Activated T-helper 1 cell treated with Interleukin-2 at 50 U/mL for 16 hours (primary cell): ENCODE measurements around the gene PDE6A.

Experiments used
- DNase-seq: peaks from one replicate; pipeline ENCODE4 v3.0.0-alpha.2; 2020; ENCODE audit warnings: low read depth

The PDE6A gene

GRCh38 chr5:149930749-149931574 is 13.6 kb downstream of the PDE6A start:
- no peak for DNase-seq

- no peak for DNase-seq
Measured at GRCh38 chr5:149930043-149930748, 14.4 kb downstream of the PDE6A start.

GRCh38 chr5:149924486-149924885 is 20.1 kb downstream of the PDE6A start:
- DNase-seq, result no peak

DNA sequence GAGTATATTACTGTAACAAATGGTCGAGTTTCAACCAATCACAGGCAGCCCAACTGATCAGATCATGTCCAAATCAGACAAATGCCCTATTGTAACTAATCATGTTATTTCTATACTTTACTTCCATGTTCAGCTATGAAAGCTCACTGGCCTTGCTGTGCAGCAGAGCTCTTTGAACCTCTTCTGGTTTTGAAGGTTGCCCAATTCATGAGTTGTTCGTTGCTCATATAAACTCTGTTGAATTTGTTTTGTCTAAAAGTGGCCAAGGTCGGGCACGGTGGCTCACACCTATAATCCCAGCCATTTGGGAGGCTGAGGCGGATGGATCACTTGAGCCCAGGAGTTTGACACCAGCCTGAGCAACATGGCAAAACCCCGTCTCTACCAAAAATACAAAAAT is 21.6 kb downstream of the PDE6A start:
- no peak for DNase-seq

DNA sequence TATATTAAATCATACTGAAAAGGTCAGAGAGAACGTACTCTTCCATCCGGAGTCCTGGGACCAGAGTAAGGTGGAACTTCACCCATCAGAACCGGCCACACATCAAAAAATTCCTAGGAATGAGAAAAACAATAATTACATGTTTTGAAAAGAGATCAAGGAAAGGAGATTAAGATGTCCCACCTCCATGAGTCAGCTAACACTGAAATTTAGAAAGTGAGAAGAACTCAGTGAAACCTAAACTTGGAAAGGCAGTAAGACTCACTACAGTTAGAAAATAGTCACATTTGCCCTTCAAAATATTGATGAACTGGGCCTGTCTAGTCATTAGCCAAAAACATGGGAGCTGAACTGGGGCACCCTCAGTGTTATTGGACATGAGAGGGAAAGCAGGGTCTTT is 23.0 kb downstream of the PDE6A start:
- no peak for DNase-seq

- no peak for DNase-seq
Measured at GRCh38 chr5:149917073-149917676, 27.4 kb downstream of the PDE6A start.

DNA sequence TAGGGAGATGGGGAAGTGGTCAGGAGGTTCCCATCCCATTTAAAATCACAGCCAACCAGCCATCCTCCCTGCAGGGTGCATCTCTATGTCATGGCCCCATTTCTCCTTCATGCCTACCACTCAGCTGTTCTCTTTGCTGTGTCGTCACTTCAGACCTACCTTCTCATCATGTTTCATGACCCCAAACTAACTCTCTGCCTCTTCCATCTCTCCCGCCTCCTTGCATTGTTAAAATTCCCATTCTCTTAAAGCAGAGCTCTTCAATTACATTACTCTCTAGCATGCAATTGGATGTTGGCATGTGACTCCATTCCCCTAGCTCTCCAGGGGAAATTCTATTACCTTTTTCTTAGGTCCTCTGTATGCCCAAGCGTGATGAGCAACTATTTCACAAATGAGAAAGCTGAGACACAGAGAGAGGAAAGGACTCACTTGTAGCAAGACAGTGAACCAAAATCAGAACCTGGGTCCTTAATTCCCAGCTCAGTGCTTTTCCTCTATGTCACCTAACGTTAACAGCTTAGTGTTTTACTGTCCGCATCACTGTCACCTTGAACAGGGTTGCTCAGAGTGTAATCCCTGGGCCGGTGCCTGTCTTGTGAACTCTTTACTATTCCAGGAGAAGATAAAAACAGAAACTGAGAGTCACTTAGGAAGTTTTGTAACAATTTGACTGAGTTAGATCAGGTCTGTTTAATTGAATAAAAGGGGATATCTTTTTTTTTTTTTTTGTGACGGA is 28.1 kb downstream of the PDE6A start:
- no peak for DNase-seq

DNA sequence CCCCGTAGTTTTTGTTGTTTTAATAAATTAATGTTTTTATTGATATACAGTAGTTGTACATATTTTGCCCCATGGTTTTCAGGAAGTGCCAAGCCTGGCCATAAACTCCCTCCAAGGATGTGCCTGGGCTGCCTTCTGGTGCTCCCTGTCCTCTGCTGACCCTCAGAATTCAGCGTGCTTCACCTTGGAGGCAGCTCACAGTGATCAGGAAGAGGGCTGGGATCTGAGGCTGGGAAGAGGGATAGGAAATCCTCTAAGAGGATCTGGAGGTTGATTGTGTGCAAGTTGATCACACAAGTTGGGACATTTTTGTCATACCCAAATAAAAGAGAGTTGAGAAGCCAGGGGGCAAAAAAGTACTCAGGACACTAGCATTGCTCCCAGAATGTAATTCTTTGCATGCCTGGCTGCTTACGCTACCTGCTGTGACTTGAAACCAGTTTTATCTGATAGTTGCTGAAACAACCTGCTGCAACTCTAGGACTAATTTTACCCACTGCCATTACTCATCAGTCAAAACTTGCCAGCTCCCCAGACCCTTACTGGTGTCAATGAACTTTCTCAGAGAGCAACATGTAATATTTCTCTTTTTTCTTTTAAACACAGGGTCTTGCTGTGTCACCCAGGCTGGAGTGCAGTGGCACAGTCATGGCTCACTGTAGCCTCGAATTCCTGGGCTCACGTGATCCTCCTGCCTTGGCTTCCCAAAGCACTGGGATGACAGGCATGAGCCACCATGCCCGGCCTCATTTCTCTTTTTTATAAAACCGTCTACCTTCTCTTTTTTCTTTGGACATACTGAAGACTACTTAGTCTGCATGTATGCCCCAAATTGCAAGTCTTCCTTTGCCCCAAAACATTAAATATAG is 29.0 kb downstream of the PDE6A start:
- no peak for DNase-seq

GRCh38 chr5:149913436-149914419 is 30.9 kb downstream of the PDE6A start:
- no peak for DNase-seq

- no peak for DNase-seq
Measured at GRCh38 chr5:149912226-149912871, 32.2 kb downstream of the PDE6A start.

DNA sequence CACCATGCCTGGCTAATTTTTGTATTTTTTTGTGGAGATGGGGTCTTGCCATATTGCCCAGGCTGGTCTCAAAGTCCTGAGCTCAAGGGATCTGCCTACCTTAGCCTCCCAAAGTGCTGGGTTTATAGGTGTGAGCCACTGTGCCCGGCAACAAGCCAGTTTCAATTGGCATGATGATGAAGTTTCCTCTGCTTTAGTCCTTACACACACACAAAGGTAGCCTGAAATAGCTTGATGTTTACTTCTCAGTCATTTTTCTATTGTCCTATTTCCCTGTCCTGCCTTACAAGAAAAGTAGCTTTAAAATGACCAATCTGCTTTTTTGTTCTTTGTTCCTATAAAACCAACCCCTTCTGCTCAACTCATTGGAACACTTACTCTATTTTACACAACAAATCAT is 33.6 kb downstream of the PDE6A start:
- no peak for DNase-seq

DNA sequence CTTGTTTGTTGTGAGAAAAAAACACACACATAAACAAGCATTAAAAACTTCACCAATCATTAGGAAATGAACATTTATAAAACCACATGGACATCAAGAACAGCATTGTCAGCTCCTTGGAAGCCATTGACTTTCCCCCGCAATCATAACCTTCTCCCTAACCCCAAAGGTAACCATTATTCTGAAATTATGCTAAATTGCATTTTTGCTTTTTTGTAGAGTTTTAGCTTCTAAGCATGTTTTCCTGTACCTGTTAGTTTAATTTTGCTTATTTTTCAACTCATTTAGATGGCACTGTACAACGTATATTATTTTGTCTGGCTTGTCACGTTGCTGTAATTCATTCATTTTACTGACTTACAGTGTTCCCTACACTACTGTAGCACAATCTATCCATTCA is 36.8 kb downstream of the PDE6A start:
- DNase-seq, result no peak

- DNase-seq, result no peak
Measured at GRCh38 chr5:149904977-149905376, 39.6 kb downstream of the PDE6A start.

DNA sequence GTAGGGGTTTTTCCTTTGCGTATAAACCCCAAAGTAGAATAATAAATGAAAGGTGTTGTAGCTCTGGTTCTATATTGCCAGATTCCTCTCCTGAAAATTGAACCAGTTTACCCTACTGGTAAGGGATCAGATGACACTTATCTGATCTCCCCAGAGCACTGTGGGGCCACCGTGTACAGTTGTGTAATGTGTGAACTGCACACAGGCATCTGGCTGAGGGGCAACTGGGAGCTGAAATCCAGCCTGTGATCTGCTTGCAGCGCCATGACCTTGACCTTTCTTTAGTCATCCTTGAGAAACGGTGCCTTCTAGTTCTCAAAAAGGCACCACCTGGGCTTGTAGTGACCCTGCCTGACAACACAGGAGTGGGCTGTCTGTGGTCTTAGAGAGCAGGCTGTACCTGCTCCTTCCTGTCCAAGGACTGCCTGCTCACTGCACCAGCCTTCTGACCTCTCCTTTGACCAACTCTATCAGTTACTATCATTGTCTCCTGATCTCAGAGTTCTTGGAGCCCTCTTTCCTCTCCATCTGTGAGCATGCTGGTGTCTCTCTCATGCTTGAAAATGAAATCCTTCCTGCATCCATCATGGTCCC is 40.2 kb downstream of the PDE6A start:
- DNase-seq, result no peak

GRCh38 chr5:149903404-149903803 is 41.2 kb downstream of the PDE6A start:
- no peak for DNase-seq

GRCh38 chr5:149902177-149902576 is 42.4 kb downstream of the PDE6A start:
- DNase-seq, result no peak

GRCh38 chr5:149901511-149901910 is 43.1 kb downstream of the PDE6A start:
- no peak for DNase-seq

DNA sequence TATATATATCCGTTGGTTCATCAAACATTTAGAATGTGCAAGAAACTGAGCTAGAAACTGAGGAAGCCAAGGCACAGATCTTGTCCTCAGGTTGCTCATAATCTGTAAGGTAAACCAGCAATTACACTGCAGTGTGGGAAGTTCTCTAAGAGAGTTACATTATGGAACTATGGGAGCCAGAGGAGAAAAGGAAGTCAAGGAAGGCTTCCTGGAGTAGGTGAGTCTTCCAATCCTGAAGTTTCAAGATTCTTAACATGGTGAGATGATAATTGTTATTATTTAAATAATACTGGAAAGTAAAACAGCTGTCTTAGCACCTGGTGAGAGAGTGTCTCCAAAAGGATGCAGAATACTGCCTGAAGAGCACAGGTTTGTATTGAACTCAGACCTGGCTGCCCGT is 44.2 kb downstream of the PDE6A start:
- no peak for DNase-seq

- no peak for DNase-seq
Measured at GRCh38 chr5:149898811-149899210, 45.8 kb downstream of the PDE6A start.
